Measurements from ENCODE around the gene PRKN.

PRKN gene

GRCh38 chr6:161487217-161487531 lies 1240.4 kb downstream of the PRKN start:
- no peak for DNase-seq (ENCODE audit: low read depth)

- DNase-seq (ENCODE audit: low read depth), result no peak
Observed at GRCh38 chr6:161486361-161487216, 1241.0 kb downstream of the PRKN start.

GRCh38 chr6:161482517-161482858 lies 1245.1 kb downstream of the PRKN start:
- DNase-seq (ENCODE audit: low read depth), result no peak

GRCh38 chr6:161481786-161482516 lies 1245.6 kb downstream of the PRKN start:
- DNase-seq (ENCODE audit: low read depth), result no peak

GRCh38 chr6:161480421-161481155 lies 1247.0 kb downstream of the PRKN start:
- DNase-seq (ENCODE audit: low read depth), result no peak

- DNase-seq (ENCODE audit: low read depth), result no peak
Observed at GRCh38 chr6:161479376-161479775, 1248.2 kb downstream of the PRKN start.

- DNase-seq (ENCODE audit: low read depth), result no peak
Observed at GRCh38 chr6:161477876-161478425, 1249.6 kb downstream of the PRKN start.

- DNase-seq (ENCODE audit: low read depth), result no peak
Observed at GRCh38 chr6:161476711-161477110, 1250.9 kb downstream of the PRKN start.

- no peak for DNase-seq (ENCODE audit: low read depth)
Observed at GRCh38 chr6:161465403-161465802, 1262.2 kb downstream of the PRKN start.

- DNase-seq (ENCODE audit: low read depth), result no peak
Observed at GRCh38 chr6:161463071-161463470, 1264.5 kb downstream of the PRKN start.

GRCh38 chr6:161462148-161462547 lies 1265.4 kb downstream of the PRKN start:
- DNase-seq (ENCODE audit: low read depth), result no peak

GRCh38 chr6:161459008-161459615 lies 1268.5 kb downstream of the PRKN start:
- no peak for DNase-seq (ENCODE audit: low read depth)

GRCh38 chr6:161458201-161458951 lies 1269.2 kb downstream of the PRKN start:
- DNase-seq (ENCODE audit: low read depth), result no peak

- no peak for DNase-seq (ENCODE audit: low read depth)
Observed at GRCh38 chr6:161455848-161456247, 1271.7 kb downstream of the PRKN start.

- no peak for DNase-seq (ENCODE audit: low read depth)
Observed at GRCh38 chr6:161453558-161453957, 1274.0 kb downstream of the PRKN start.

- no peak for DNase-seq (ENCODE audit: low read depth)
Observed at GRCh38 chr6:161452241-161452640, 1275.3 kb downstream of the PRKN start.

GRCh38 chr6:161449521-161449920 lies 1278.0 kb downstream of the PRKN start:
- DNase-seq (ENCODE audit: low read depth), result no peak

- no peak for DNase-seq (ENCODE audit: low read depth)
Observed at GRCh38 chr6:161446949-161447348, 1280.6 kb downstream of the PRKN start.

- DNase-seq (ENCODE audit: low read depth), result no peak
Observed at GRCh38 chr6:161446296-161446925, 1281.2 kb downstream of the PRKN start.

GRCh38 chr6:161445021-161445799 lies 1282.4 kb downstream of the PRKN start:
- no peak for DNase-seq (ENCODE audit: low read depth)
